NCI-H748 (cell line): ENCODE results near the gene PDGFRA.
A peak's percentile ranks its signal among the peaks of the same experiment; 100 is the strongest.

Source experiments
- DNase-seq: peaks from one replicate; lab custom pipeline; 2025; ENCODE audit not compliant: unreplicated experiment; lab: John Stamatoyannopoulos, UW

Gene PDGFRA

GRCh38 chr4:54228961-54229501, at the start of gene PDGFRA:
TSS of gene PDGFRA (plus strand) at chr4:54229293. CDS start at chr4:54258769, 29,476 bp downstream.
- DNase-seq, result peak; percentile 83

- no peak for DNase-seq
These were observed 44.5 kb upstream of the PDGFRA start for GRCh38 chr4:54184581-54184980.

GRCh38 chr4:54185044-54185780, 43.9 kb upstream of the PDGFRA start:
- DNase-seq, result no peak

GRCh38 chr4:54185866-54186265, 43.2 kb upstream of the PDGFRA start:
- DNase-seq, result no peak

- no peak for DNase-seq
These were observed 42.7 kb upstream of the PDGFRA start for GRCh38 chr4:54186371-54186770.

- DNase-seq, result no peak
These were observed 41.9 kb upstream of the PDGFRA start for GRCh38 chr4:54187148-54187547.

- no peak for DNase-seq
These were observed 40.0 kb upstream of the PDGFRA start for GRCh38 chr4:54189140-54189539.

- no peak for DNase-seq
These were observed 36.3 kb upstream of the PDGFRA start for GRCh38 chr4:54192811-54193210.

- no peak for DNase-seq
These were observed 31.2 kb upstream of the PDGFRA start for GRCh38 chr4:54197926-54198325.

GRCh38 chr4:54199919-54200318, 29.2 kb upstream of the PDGFRA start:
- no peak for DNase-seq

GRCh38 chr4:54209617-54210016, 19.5 kb upstream of the PDGFRA start:
- no peak for DNase-seq

GRCh38 chr4:54213001-54213400, 16.1 kb upstream of the PDGFRA start:
- DNase-seq, result no peak

GRCh38 chr4:54213761-54214160, 15.3 kb upstream of the PDGFRA start:
- DNase-seq, result no peak

GRCh38 chr4:54215379-54216077, 13.6 kb upstream of the PDGFRA start:
- DNase-seq, result peak; percentile 41

- DNase-seq, result peak; percentile 82
These were observed 11.2 kb upstream of the PDGFRA start for GRCh38 chr4:54217642-54218495.

GRCh38 chr4:54218736-54219135, 10.4 kb upstream of the PDGFRA start:
- no peak for DNase-seq

GRCh38 chr4:54224996-54225597, 4.0 kb upstream of the PDGFRA start:
- DNase-seq, result no peak

GRCh38 chr4:54225598-54226403, 3.3 kb upstream of the PDGFRA start:
- DNase-seq, result no peak

GRCh38 chr4:54226404-54227255, 2.5 kb upstream of the PDGFRA start:
- no peak for DNase-seq
